Epidermal melanocyte (primary cell): ENCODE data around the gene HOXD12.
A peak's percentile ranks its signal among the peaks of the same experiment; 100 is the strongest.

ENCODE experiments used
- DNase-seq: peaks from one replicate; pipeline ENCODE4 v3.0.0; 2011; ENCODE audit warnings: low spot score; ENCODE audit not compliant: insufficient read length

HOXD12 gene

DNA sequence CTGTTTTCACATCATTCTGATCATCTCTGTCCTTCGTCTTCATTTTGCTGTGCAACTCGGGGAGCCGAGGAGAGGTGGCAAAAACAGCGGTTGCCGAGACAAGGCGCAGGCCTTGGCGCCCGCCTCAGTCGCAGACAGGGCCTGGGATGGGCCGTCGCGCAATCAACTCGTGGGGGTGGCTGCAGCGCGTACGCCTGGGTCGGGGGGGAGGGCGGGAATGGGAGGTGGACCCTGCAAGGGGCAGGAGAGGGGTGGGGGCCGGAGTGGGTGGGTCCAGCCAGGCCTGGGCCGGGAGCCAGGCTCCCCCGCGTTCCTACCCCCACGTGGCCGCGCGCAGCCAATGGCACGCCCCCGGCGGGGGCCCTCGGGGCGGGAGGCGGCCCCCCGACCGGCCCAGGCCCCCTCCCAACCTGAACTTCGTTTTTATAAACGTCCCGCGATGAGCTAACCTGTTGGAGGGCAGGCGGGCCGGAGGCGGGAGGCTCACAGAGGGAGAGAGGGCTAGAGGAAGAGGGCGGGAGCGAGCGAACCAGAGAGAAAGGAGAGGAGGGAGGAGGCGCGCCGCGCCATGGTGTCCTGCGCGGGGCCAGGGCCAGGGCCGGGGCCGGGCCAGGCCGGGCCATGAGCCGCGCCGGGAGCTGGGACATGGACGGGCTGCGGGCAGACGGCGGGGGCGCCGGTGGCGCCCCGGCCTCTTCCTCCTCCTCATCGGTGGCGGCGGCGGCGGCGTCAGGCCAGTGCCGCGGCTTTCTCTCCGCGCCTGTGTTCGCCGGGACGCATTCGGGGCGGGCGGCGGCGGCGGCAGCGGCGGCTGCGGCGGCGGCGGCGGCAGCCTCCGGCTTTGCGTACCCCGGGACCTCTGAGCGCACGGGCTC is 7.1 kb upstream of the HOXD12 start, which contains the start of gene HOXD13:
TSS of gene HOXD13 (plus strand) at position 452 of the 875 bp plus-strand sequence. CDS start at position 622, 170 bp downstream.
- DNase-seq = no peak

DNA sequence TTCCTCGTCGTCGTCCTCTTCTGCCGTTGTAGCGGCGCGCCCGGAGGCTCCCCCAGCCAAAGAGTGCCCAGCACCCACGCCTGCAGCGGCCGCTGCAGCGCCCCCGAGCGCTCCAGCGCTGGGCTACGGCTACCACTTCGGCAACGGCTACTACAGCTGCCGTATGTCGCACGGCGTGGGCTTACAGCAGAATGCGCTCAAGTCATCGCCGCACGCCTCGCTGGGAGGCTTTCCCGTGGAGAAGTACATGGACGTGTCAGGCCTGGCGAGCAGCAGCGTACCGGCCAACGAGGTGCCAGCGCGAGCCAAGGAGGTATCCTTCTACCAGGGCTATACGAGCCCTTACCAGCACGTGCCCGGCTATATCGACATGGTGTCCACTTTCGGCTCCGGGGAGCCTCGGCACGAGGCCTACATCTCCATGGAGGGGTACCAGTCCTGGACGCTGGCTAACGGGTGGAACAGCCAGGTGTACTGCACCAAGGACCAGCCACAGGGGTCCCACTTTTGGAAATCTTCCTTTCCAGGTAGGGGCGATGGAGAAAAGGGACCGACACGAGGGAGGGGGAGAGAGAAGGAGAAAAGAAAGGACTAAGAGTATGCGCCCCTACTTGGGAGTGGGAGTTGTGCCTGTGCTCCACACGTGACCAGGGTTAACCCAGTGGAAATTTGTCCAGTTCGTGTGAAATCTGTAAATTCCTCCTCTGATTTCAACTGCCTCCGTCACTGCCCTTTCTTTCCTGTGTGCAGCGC is 6.3 kb upstream of the HOXD12 start:
- no peak for DNase-seq

- no peak for DNase-seq
These were observed 5.7 kb upstream of the HOXD12 start for GRCh38 chr2:176093898-176094249.

GRCh38 chr2:176094349-176094748 is 5.2 kb upstream of the HOXD12 start:
- DNase-seq = no peak

GRCh38 chr2:176095421-176095820 is 4.2 kb upstream of the HOXD12 start:
- no peak for DNase-seq

DNA sequence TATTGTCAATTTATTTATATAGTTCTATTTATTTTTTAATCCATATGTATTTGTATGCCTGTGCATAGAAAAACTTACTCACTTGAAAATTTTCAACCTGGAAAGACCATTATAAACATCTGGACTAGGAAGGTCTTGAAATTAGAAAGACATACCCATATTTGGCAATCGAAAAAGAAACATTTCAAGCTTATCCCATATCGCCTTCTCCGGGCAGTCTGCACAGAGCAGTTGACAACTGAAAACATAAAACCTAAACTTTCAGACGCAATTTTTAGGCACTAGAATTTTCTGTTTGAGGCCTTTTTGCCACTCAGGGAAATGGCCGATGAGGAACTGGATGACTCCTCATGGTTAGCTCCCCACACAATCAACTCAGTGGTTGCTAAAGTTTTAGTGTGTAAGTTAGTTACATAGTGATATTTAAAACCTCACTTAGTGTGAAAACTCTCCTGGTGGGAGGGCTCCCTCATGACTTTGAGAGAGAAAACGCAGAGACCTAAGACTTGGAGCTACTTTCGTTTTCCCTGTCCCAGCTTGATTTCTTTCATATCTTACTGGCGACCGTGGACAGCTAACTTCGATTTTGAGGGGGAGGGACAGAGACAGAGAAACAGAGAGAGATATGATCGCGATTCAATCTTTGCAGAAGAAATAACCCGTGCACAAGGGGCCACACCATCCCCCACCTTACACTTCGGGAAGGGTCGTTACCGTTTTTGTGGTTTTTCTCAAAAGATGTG is 3.2 kb upstream of the HOXD12 start:
- no peak for DNase-seq

DNA sequence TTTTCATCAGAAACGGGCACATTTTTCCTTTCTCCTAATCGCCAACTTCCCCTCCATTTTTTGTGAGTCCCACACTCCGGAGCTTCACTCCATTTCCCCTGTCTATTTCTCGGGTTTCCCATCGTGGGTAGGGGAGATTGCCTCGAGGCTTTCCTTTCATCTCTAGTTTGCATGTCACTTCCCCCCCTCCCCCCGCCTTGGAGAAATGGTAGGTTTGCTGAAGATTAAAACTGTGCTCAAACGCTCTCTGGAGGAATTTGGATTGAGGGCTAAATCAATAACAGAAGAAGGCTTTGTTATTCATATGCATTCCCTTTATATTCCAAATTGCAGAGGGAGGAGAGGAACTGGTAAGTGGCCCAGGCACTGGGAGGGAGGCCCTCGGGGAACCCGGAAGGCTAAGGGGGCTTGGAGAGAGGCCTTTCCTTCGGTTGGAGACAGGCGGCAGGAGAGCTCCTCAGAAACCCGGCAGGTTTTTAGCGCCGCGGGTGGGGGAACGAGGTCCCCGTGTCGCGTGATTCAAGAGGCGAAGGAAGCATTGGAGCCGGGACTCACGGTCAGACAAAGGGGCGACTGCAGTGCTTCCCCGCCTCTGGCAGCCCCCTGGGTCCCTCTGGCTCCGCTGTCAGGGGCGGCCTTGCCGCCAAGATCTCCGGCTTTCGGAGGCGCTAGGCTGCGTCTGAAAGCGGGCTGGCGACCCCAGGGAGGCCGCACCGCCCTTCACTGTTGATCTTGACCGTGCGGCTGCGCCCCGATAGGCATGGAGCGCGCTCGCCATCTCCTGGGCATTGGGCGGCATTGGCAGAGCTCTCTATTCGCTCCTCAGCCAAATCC is 2.4 kb upstream of the HOXD12 start:
- peak; percentile 89 for DNase-seq

- no peak for DNase-seq
These were observed 1.7 kb upstream of the HOXD12 start for GRCh38 chr2:176097820-176098365.

DNA sequence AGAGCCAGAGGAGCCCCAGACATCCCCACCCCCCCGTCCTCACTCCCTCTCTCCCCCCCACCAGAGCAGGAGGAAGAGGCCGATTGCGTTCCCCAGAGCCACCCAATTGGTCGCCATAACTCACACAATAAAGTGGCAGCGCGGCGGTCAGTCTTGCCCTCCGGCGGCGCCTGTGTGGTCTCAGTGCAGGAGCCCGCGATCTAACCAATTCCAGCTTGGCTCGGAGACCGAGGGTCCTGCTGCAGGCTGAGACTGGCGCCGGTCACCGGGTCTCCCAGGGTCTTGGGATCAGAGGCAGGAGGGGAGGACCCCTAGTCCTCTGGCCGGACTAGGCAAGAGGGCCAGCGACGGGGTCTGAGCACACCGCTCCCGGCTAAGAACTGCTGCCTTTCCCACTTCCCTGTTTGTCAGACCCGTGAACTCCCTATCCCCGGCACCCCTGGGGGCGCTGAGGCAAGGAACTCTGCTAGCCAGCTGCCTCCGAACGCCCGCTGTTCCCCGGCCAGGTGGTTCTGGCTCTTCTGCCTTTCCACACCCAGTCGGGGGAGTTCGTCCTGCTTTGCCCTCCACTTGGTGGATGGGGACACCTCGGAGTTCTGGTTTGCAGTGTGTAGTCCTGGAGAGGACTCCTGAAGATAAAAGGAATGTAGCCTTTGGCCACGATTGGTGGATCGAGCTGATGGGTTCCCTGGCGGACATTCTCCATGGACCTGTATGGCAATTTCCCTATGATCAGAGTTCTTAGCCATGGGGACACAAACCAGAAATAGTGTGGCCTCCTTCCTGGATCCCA is 1.0 kb upstream of the HOXD12 start:
- DNase-seq = no peak

GRCh38 chr2:176099159-176099727 is 352 bp upstream of the HOXD12 start:
- DNase-seq = no peak

- DNase-seq = no peak
These were observed 1.0 kb downstream of the HOXD12 start for GRCh38 chr2:176100547-176101140.

DNA sequence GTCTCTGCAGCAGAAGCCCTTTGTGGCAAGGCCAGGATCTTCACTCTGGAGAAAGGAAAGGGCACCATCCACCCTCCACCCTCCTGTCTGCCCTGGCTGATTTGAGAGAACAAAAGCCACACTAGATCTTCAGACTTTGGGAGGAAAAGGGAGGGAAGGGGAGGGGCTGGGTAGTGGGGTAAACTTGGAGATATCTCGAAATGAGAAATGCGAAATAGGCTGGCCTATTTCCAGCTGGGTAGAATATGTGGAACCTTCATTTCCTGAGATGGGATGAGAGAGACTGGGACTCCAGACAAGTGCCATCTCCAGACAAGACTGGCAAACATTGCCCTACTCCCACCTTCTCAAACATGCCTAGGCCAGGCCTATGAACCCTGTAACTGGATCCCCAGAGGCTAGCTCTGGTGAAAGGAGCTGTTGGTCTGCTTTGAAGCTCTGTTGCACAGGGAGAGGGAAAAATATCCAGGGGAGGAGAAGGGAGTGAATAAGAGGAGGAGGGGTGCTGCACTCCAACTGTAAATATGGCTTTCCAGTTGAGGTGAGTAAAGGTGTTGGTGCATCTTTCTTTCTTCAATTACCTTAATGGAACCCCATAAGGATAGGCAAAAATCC is 1.7 kb downstream of the HOXD12 start:
- DNase-seq = no peak

- DNase-seq = no peak
These were observed 2.2 kb downstream of the HOXD12 start for GRCh38 chr2:176101842-176102241.

GRCh38 chr2:176102309-176102866 is 2.8 kb downstream of the HOXD12 start:
- no peak for DNase-seq

- no peak for DNase-seq
These were observed 3.6 kb downstream of the HOXD12 start for GRCh38 chr2:176103194-176103593.

GRCh38 chr2:176103742-176104315 is 4.2 kb downstream of the HOXD12 start:
- DNase-seq = no peak

DNA sequence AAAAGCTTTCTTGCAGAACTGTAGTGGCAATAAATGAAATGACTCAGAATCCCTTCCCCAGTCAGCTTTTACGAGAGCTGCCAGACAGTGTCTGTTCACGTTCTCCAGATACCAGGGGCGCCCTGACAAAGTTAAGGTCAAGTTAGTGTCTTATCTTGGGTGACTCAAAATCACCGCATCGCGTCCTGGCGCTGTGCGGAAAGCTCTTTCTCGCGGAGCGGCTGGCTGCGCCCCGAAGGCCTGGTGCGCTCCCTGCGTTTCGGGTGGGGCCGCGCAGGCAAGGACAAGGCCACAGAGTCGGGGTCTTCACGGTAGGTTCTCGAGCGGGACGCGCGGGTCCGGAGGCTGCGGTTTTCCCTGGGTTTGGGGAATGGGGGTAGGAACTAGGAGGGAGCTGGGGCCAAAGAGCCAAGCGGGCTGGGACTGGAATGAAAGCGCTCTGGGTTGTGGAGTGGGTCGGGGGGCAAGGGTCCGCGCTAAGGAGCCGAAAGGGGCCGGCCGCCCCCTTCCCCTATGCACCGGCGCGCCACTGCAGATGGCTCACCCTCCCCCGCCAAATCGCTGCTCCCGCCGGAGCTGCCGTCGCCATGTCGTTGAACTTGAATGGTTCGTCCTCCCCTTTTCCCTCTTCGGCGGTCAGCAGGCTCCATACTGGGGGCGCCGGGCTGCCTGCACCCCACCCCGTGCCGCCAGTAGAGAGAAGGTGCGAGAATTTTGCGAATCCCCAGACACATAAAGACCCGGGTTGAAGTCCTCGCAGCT is 4.9 kb downstream of the HOXD12 start:
- peak; percentile 71 for DNase-seq
